Ascending aorta (tissue), 2 donors: ENCODE measurements around the gene ATP6V1G2. TPM values are rescaled to one million over a fixed set of nuclear protein-coding genes. Genes with fewer than 3 reads are reported as not detected.
A peak's percentile ranks its signal among the peaks of the same experiment; 100 is the strongest.

Experiments
- DNase-seq, 2 donors: peaks; one replicate each; pipeline ENCODE4 v3.0.0-alpha.2; 2019; ENCODE audit warnings: low spot score in 2 of 2
- H3K27ac ChIP-seq, 2 donors: fragments of 200-600 bp; sonication (generic); one replicate each; pipeline ENCODE4 v1.5.1; 2016 to 2017; ENCODE audit warnings: mild to moderate bottlenecking in 1 of 2
- H3K27me3 ChIP-seq: fragments of 200-600 bp; sonication (generic); one replicate; pipeline ENCODE4 v1.5.1; 2017
- H3K36me3 ChIP-seq, 2 donors: fragments of 200-600 bp; sonication (generic); one replicate each; pipeline ENCODE4 v1.5.1; 2016
- H3K4me1 ChIP-seq, 2 donors: fragments of 200-600 bp; sonication (generic); one replicate each; pipeline ENCODE4 v1.5.1; 2016 to 2017; ENCODE audit warnings: mild to moderate bottlenecking in 1 of 2
- H3K4me3 ChIP-seq, 2 donors: fragments of 200-600 bp; sonication (generic); one replicate each; pipeline ENCODE4 v1.5.1; 2016 to 2017; ENCODE audit warnings: mild to moderate bottlenecking in 1 of 2
- H3K9me3 ChIP-seq, 2 donors: fragments of 200-600 bp; sonication (generic); one replicate each; pipeline ENCODE4 v1.5.1; 2016
- intact Hi-C: fragments of 100-400 bp; cut with DNase I; formaldehyde crosslinking; loops from one replicate; pipeline ENCODE4 v1.15.1; 2023
- total RNA-seq: library from RNA; depleted of rRNA; stranded (reverse); fragments of >200 nt; gene quantifications from one replicate; pipeline ENCODE4 v1.1.0, GENCODE V29; 2016
- TF ChIP-seq, protein P1 (sequence below), 3 experiments: fragments of 200-600 bp in 2 of 3; fragments of 450-650 bp in 1 of 3; sonication (generic) in 2 of 3; IDR thresholded peaks; one replicate each; pipeline ENCODE4 v1.5.1; 2016 to 2019; ENCODE audit warnings: antibody characterized with exemption in 3 of 3, mild to moderate bottlenecking in 1 of 3, moderate library complexity in 1 of 3

ATP6V1G2 gene
- total RNA-seq, 1 donor from 2014 or later: not detected

GRCh38 chr6:31546958-31547726, 734 bp upstream of the ATP6V1G2 start, which contains the start of gene NFKBIL1:
TSS of gene NFKBIL1 (plus strand) at chr6:31547608. CDS start at chr6:31547695, 87 bp downstream.
- Histone ChIP-seq H3K27me3 (no peaks in the 10 kb centered on the region), H3K36me3 (peaks cover 0 to 21% of the 10 kb centered on the region in 2 donors), H3K4me1 (peaks cover 6 to 15% of the 10 kb centered on the region in 2 donors), H3K27ac (peak within 1 kb of the TSS; percentile 72 to 84), H3K9me3 (no peaks in the 10 kb centered on the region), H3K4me3 (peak within 1 kb of the TSS; percentile 58 to 67)
- DNase-seq: peak; percentile 89 to 99
- TF ChIP-seq, protein P1, sequence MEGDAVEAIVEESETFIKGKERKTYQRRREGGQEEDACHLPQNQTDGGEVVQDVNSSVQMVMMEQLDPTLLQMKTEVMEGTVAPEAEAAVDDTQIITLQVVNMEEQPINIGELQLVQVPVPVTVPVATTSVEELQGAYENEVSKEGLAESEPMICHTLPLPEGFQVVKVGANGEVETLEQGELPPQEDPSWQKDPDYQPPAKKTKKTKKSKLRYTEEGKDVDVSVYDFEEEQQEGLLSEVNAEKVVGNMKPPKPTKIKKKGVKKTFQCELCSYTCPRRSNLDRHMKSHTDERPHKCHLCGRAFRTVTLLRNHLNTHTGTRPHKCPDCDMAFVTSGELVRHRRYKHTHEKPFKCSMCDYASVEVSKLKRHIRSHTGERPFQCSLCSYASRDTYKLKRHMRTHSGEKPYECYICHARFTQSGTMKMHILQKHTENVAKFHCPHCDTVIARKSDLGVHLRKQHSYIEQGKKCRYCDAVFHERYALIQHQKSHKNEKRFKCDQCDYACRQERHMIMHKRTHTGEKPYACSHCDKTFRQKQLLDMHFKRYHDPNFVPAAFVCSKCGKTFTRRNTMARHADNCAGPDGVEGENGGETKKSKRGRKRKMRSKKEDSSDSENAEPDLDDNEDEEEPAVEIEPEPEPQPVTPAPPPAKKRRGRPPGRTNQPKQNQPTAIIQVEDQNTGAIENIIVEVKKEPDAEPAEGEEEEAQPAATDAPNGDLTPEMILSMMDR (IDR thresholded peaks at IDR 0.05): no peak
- intact Hi-C loops: loop anchor here (1.0 to 10.0 kb wide), 9 partner anchors 34 to 1868 kb away; partner anchors contain the start of genes AGER, BAG6, CUTA and MRPS18B

DNA sequence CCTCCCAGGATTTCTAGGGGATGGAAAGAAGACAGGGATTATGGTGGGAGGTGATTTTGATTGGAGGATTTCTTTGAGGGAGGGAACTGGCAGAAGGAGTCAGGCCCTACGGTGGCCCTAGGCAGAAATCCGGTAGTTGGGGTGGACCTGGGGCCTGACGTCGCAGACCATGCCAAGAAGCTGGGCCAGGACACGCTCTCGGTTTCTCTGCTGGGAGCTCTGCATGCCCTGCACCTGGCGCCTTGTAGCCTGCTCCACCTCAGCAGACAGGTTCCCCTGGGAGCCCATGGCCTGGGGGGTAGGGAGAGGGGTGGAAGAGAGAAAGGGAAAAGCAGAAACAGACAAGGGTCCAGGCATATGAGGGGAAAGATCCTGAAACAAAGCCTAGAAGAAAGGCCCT, 1.1 kb downstream of the ATP6V1G2 start:
- Histone ChIP-seq H3K4me3 (no peak overlapping the region), H3K27me3 (no peaks in the 10 kb centered on the region), H3K9me3 (no peaks in the 10 kb centered on the region), H3K27ac (no peak overlapping the region), H3K4me1 (peaks cover 11 to 20% of the 10 kb centered on the region in 2 donors), H3K36me3 (peaks cover under 1 to 8% of the 10 kb centered on the region in 2 donors)
- no peak for DNase-seq
- intact Hi-C loops: loop anchor here (5.0 to 10.0 kb wide), 5 partner anchors 187 to 1870 kb away; partner anchors contain the start of genes AGER, CUTA, MRPS18B and PHF1
- TF ChIP-seq, protein P1 (IDR thresholded peaks at IDR 0.05): no peak

DNA sequence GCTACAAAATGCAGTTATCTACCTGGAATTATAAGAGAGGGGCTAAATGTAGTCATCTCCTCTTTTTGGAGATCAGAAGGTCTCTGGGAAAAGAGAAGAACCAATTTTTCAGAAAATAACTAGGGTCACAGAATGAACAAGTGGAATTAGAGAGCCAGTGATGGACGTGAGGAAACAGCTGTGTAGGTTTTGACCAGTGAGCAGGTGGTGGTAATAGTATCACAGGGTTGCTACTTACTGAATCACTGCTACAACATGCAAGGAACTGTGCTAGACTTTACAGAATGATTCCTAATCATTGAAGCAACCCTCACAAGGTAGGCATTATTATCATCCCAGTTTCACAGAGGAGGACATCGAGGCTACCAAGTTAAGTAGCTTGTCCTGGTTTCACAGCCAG, 1.7 kb downstream of the ATP6V1G2 start:
- Histone ChIP-seq H3K4me3 (no peak overlapping the region), H3K36me3 (peaks cover 6 to 12% of the 10 kb centered on the region in 2 donors), H3K9me3 (no peaks in the 10 kb centered on the region), H3K4me1 (peaks cover 17 to 26% of the 10 kb centered on the region in 2 donors), H3K27ac (no peak overlapping the region), H3K27me3 (no peaks in the 10 kb centered on the region)
- TF ChIP-seq, protein P1 (IDR thresholded peaks at IDR 0.05): no peak
- intact Hi-C loops: loop anchor here (5.0 to 10.0 kb wide), 7 partner anchors 142 to 1870 kb away; partner anchors contain the start of genes AGER, CUTA, MICA and MRPS18B
- DNase-seq: no peak

- TF ChIP-seq, protein P1 (IDR thresholded peaks at IDR 0.05): no peak
- Histone ChIP-seq H3K9me3 (no peaks in the 10 kb centered on the region), H3K27me3 (no peaks in the 10 kb centered on the region), H3K27ac (no peak overlapping the region), H3K4me1 (peaks cover 18 to 36% of the 10 kb centered on the region in 2 donors), H3K4me3 (no peak overlapping the region), H3K36me3 (peaks cover 7 to 18% of the 10 kb centered on the region in 2 donors)
- DNase-seq: no peak
- intact Hi-C loops: loop anchor here (2.0 to 10.0 kb wide), 7 partner anchors 49 to 1871 kb away; partner anchors contain the start of genes AGER, CUTA, MICA and MRPS18B
These were observed 2.8 kb downstream of the ATP6V1G2 start for GRCh38 chr6:31543639-31544038.

DNA sequence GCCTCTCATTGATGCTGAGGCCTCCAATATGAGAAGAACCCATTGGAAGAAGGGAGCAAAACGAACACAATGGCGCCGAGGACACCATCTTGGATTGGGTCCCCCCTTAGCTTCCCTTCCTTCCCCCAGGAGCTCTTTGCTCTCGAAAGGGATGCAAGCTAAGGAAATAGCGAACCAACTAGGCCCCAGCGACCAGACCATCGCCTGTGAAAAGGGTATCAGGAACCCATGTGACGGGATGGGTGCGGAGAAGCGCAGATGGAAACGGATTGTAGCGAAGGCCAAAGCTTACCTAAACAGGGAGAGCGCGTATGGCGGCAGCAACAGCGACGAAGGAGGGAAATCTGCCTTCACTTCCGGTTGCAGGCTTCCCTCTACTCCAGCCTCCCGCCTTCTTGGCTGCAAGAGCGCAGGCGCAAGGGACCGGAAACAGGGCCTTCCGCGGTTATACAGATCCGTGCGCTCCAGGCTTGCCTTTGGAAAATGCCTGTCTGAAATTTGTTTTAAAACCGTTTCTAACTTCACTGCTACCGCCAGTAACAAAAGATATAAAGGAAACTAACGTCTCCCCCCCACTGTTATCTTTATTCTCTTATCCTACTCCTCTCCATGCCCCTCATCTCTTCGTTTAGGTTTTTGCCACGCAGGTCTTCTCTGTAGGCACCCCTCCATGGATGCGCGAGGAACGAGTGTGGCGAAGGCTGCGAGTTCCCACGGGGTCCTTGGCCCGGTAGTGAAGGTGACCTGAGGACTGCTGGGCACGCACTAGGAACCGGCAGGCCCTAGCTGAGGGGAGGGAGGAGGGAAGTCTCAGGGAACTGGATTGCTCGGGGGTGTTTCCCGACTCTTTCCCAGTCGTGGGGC, 4.5 kb downstream of the ATP6V1G2 start, which contains the start of gene DDX39B:
TSS of gene DDX39B (minus strand) at position 346 of the 864 bp plus-strand sequence. CDS start 1,471 bp downstream, outside the sequence.
- Histone ChIP-seq H3K36me3 (peaks cover 23 to 36% of the 10 kb centered on the region in 2 donors), H3K27me3 (no peaks in the 10 kb centered on the region), H3K4me3 (peak within 1 kb of the TSS; percentile 76 to 88), H3K9me3 (no peaks in the 10 kb centered on the region), H3K27ac (peak within 1 kb of the TSS; percentile 94 to 95), H3K4me1 (peaks cover 13 to 32% of the 10 kb centered on the region in 2 donors)
- intact Hi-C loops: loop anchor here (2.0 to 10.0 kb wide), 7 partner anchors 47 to 1873 kb away; partner anchors contain the start of genes AGER, CUTA, MICA and MRPS18B
- peak; percentile 83 to 97 for DNase-seq
- TF ChIP-seq, protein P1 (IDR thresholded peaks at IDR 0.05): peak in 1 of 3 experiments; percentile 1
